ENCODE data around the gene COMMD2. TPM values are rescaled to one million over a fixed set of nuclear protein-coding genes. Genes with fewer than 3 reads are reported as not detected.

Gene COMMD2
- total and polyA plus RNA-seq, 2 donors (not counting 1 experiment from before 2014, with no cell fraction given) = 15.0 to 45.1 TPM

GRCh38 chr3:149706905-149707304 is 45.4 kb downstream of the COMMD2 start:
- no peaks in the 10 kb centered on the region for H3K27me3 Mint-ChIP-seq
- Histone ChIP-seq H2AFZ (ENCODE audit: insufficient read depth, low read depth, low read length, poor library complexity, severe bottlenecking) (no peak overlapping the region), H3K9me3 (ENCODE audit: control extremely low read depth in 1 of 3, control insufficient read depth in 2 of 3, insufficient read depth in 1 of 3, low read length in 2 of 3) (no peaks in the 10 kb centered on the region), H3K79me2 (ENCODE audit: control insufficient read depth, insufficient read depth, low read length) (no peaks in the 10 kb centered on the region), H3K4me1 (ENCODE audit: control insufficient read depth in 2 of 2, insufficient read depth in 2 of 2, low read length in 2 of 2) (no peaks in the 10 kb centered on the region), H3K4me3 (ENCODE audit: control extremely low read depth in 1 of 5, extremely low read depth in 1 of 5, insufficient read depth in 1 of 5, low read depth in 2 of 5, low read length in 4 of 5) (no peak overlapping the region), H3K9ac (ENCODE audit: low read length) (no peak overlapping the region), H3K27me3 (replicated peaks in 1 of 4; ENCODE audit: control extremely low read depth in 1 of 4, control insufficient read depth in 3 of 4, insufficient read depth in 4 of 4, low read length in 3 of 4) (no peaks in the 10 kb centered on the region), H4K20me1 (ENCODE audit: control insufficient read depth, insufficient read depth, low read length, poor library complexity, severe bottlenecking) (no peaks in the 10 kb centered on the region), H3K27ac (ENCODE audit: low read length in 2 of 2) (no peak overlapping the region), H3K4me2 (replicated peaks; ENCODE audit: low read depth, low read length, poor library complexity, severe bottlenecking) (no peak overlapping the region), H3K36me3 (replicated peaks in 1 of 2; ENCODE audit: control extremely low read depth in 1 of 2, control insufficient read depth in 1 of 2, extremely low read depth in 1 of 2, insufficient read depth in 2 of 2, low read length in 1 of 2) (no peaks in the 10 kb centered on the region)
- intact Hi-C loops (cut with micrococcal nuclease) = no loop called here
- no peak overlapping the region for H3K4me3 Mint-ChIP-seq
- no peak for TF ChIP-seq CTCF (IDR thresholded peaks at IDR 0.05)
- TF ChIP-seq EZH2 (IDR thresholded peaks at IDR 0.05; ENCODE audit: borderline replicate concordance, insufficient read depth, low read depth, low read length, poor library complexity, severe bottlenecking) = no peak
- ATAC-seq (ENCODE audit: low read depth) (no peak), DNase-seq (no peak)
- H3K9me3 Mint-ChIP-seq (ENCODE audit: insufficient read depth) = no peaks in the 10 kb centered on the region
- no peak overlapping the region for H3K27ac Mint-ChIP-seq
- CTCF ChIA-PET = no interaction called here
- 90% methylated on average over 2 of the region's 3 CpGs for WGBS (ENCODE audit: insufficient coverage)
- peaks cover 1% of the 10 kb centered on the region for H3K4me1 Mint-ChIP-seq
- POLR2A ChIA-PET = no interaction called here

- Histone ChIP-seq H3K9me3 (ENCODE audit: control extremely low read depth in 1 of 3, control insufficient read depth in 2 of 3, insufficient read depth in 1 of 3, low read length in 2 of 3) (no peaks in the 10 kb centered on the region), H3K36me3 (replicated peaks in 1 of 2; ENCODE audit: control extremely low read depth in 1 of 2, control insufficient read depth in 1 of 2, extremely low read depth in 1 of 2, insufficient read depth in 2 of 2, low read length in 1 of 2) (no peaks in the 10 kb centered on the region), H3K4me2 (replicated peaks; ENCODE audit: low read depth, low read length, poor library complexity, severe bottlenecking) (no peak overlapping the region), H3K4me1 (ENCODE audit: control insufficient read depth in 2 of 2, insufficient read depth in 2 of 2, low read length in 2 of 2) (peaks cover 0 to 2% of the 10 kb centered on the region in 2 donors), H3K79me2 (ENCODE audit: control insufficient read depth, insufficient read depth, low read length) (no peaks in the 10 kb centered on the region), H3K27ac (ENCODE audit: low read length in 2 of 2) (no peak overlapping the region), H3K9ac (ENCODE audit: low read length) (no peak overlapping the region), H3K4me3 (ENCODE audit: control extremely low read depth in 1 of 5, extremely low read depth in 1 of 5, insufficient read depth in 1 of 5, low read depth in 2 of 5, low read length in 4 of 5) (no peak overlapping the region), H4K20me1 (ENCODE audit: control insufficient read depth, insufficient read depth, low read length, poor library complexity, severe bottlenecking) (no peaks in the 10 kb centered on the region), H3K27me3 (replicated peaks in 1 of 4; ENCODE audit: control extremely low read depth in 1 of 4, control insufficient read depth in 3 of 4, insufficient read depth in 4 of 4, low read length in 3 of 4) (no peaks in the 10 kb centered on the region), H2AFZ (ENCODE audit: insufficient read depth, low read depth, low read length, poor library complexity, severe bottlenecking) (no peak overlapping the region)
- CTCF ChIA-PET = interaction anchor here (0.7 to 1.2 kb wide), 3 partner anchors 12 to 498 kb away, joined by 3 read pairs; no protein-coding TSS in a partner anchor
- Mint-ChIP-seq H3K27ac (no peak overlapping the region), H3K27me3 (no peaks in the 10 kb centered on the region), H3K4me3 (no peak overlapping the region), H3K4me1 (peaks cover 2% of the 10 kb centered on the region), H3K9me3 (ENCODE audit: insufficient read depth) (no peaks in the 10 kb centered on the region)
- no peak for DNase-seq
- intact Hi-C loops (cut with micrococcal nuclease) = no loop called here
- no peak for TF ChIP-seq CTCF (IDR thresholded peaks at IDR 0.05)
- TF ChIP-seq EZH2 (IDR thresholded peaks at IDR 0.05; ENCODE audit: borderline replicate concordance, insufficient read depth, low read depth, low read length, poor library complexity, severe bottlenecking) = no peak
- ATAC-seq (ENCODE audit: low read depth) = no peak
- POLR2A ChIA-PET = no interaction called here
These were observed 46.9 kb downstream of the COMMD2 start for GRCh38 chr3:149705416-149705815.
